ENCODE results near the gene WDR46.

Gene WDR46

GRCh38 chr6:33313105-33313708 lies 24.2 kb upstream of the WDR46 start:
- peak; percentile 48 for DNase-seq

GRCh38 chr6:33312361-33313104 lies 23.5 kb upstream of the WDR46 start:
- DNase-seq: peak; percentile 75

- no peak for DNase-seq
Measured at GRCh38 chr6:33306356-33306755, 17.3 kb upstream of the WDR46 start.

- no peak for DNase-seq
Measured at GRCh38 chr6:33305052-33305451, 16.0 kb upstream of the WDR46 start.

- no peak for DNase-seq
Measured at GRCh38 chr6:33304216-33304615, 15.2 kb upstream of the WDR46 start.

- DNase-seq: no peak
Measured at GRCh38 chr6:33301877-33302276, 12.8 kb upstream of the WDR46 start.

GRCh38 chr6:33299237-33299944 lies 10.4 kb upstream of the WDR46 start:
- peak; percentile 98 for DNase-seq

GRCh38 chr6:33298773-33299236 lies 9.8 kb upstream of the WDR46 start, which contains the start of gene RGL2:
RGL2 (minus strand) TSS chr6:33298942; CDS start chr6:33298610, 332 bp downstream.
- DNase-seq: peak; percentile 76

- DNase-seq: peak; percentile 68
Measured at GRCh38 chr6:33297956-33298772, 9.1 kb upstream of the WDR46 start.

GRCh38 chr6:33297406-33297955 lies 8.4 kb upstream of the WDR46 start:
- peak; percentile 51 for DNase-seq

GRCh38 chr6:33296797-33297405 lies 7.9 kb upstream of the WDR46 start:
- DNase-seq: no peak

- DNase-seq: no peak
Measured at GRCh38 chr6:33295621-33296369, 6.8 kb upstream of the WDR46 start.

- DNase-seq: no peak
Measured at GRCh38 chr6:33294086-33294823, 5.2 kb upstream of the WDR46 start.

GRCh38 chr6:33292996-33293682 lies 4.1 kb upstream of the WDR46 start:
- no peak for DNase-seq

GRCh38 chr6:33290459-33290858 lies 1.4 kb upstream of the WDR46 start:
- DNase-seq: no peak

- no peak for DNase-seq
Measured at GRCh38 chr6:33289784-33290315, 811 bp upstream of the WDR46 start.

- no peak for DNase-seq
Measured at GRCh38 chr6:33288141-33288920, 708 bp downstream of the WDR46 start.

GRCh38 chr6:33286946-33287914 lies 1.8 kb downstream of the WDR46 start:
- DNase-seq: no peak
